Measurements from ENCODE around the gene SLC11A2.

DNA sequence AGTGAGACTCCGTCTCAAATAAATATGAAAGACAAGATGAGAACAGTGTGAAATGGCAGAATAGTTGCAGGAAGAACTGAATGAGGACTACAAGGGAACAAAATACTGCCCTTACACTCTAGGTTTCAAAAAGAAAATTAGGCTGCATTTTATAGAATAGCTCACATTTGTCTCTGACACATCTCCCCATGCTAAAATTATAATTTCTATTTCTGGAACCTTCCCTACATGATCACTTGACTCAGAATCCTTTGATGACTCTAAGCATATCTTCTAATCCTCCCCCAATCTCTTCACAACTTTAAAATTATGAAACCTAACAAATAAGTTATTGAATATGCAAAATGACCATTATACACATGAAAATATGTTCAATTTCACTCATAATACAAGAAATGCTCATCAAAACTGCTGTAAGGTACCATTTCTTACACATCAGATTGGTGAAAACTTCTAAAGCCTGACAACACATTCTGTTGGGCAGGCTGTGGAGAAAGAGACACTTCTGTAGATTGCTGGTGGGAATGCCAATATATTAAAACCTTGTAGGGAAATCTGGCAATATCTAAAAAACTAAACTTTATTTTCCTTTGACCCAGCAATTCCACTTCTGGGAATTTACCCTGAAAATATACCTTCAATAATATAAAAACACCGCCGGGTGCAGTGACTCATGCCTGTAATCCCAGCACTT lies 78.1 kb downstream of the SLC11A2 start:
- TF ChIP-seq, protein P1, sequence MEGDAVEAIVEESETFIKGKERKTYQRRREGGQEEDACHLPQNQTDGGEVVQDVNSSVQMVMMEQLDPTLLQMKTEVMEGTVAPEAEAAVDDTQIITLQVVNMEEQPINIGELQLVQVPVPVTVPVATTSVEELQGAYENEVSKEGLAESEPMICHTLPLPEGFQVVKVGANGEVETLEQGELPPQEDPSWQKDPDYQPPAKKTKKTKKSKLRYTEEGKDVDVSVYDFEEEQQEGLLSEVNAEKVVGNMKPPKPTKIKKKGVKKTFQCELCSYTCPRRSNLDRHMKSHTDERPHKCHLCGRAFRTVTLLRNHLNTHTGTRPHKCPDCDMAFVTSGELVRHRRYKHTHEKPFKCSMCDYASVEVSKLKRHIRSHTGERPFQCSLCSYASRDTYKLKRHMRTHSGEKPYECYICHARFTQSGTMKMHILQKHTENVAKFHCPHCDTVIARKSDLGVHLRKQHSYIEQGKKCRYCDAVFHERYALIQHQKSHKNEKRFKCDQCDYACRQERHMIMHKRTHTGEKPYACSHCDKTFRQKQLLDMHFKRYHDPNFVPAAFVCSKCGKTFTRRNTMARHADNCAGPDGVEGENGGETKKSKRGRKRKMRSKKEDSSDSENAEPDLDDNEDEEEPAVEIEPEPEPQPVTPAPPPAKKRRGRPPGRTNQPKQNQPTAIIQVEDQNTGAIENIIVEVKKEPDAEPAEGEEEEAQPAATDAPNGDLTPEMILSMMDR (conservative IDR thresholded peaks at IDR 0.05; ENCODE audit: low read depth in 2 of 2), result no peak
- TF ChIP-seq CREB1 (CRISPR knock-in tag; IDR thresholded peaks at IDR 0.05; ENCODE audit: low read depth) (no peak), POLR2AphosphoS5 (IDR thresholded peaks at IDR 0.05; ENCODE audit: low read depth) (no peak), EZH2 (IDR thresholded peaks at IDR 0.05; ENCODE audit: low read depth, unreplicated experiment) (no peak), EZH2phosphoT487 (IDR thresholded peaks at IDR 0.05; ENCODE audit: unreplicated experiment) (no peak), JUNB (IDR thresholded peaks at IDR 0.05; ENCODE audit: unreplicated experiment) (no peak)
- TF ChIP-seq, protein P2, sequence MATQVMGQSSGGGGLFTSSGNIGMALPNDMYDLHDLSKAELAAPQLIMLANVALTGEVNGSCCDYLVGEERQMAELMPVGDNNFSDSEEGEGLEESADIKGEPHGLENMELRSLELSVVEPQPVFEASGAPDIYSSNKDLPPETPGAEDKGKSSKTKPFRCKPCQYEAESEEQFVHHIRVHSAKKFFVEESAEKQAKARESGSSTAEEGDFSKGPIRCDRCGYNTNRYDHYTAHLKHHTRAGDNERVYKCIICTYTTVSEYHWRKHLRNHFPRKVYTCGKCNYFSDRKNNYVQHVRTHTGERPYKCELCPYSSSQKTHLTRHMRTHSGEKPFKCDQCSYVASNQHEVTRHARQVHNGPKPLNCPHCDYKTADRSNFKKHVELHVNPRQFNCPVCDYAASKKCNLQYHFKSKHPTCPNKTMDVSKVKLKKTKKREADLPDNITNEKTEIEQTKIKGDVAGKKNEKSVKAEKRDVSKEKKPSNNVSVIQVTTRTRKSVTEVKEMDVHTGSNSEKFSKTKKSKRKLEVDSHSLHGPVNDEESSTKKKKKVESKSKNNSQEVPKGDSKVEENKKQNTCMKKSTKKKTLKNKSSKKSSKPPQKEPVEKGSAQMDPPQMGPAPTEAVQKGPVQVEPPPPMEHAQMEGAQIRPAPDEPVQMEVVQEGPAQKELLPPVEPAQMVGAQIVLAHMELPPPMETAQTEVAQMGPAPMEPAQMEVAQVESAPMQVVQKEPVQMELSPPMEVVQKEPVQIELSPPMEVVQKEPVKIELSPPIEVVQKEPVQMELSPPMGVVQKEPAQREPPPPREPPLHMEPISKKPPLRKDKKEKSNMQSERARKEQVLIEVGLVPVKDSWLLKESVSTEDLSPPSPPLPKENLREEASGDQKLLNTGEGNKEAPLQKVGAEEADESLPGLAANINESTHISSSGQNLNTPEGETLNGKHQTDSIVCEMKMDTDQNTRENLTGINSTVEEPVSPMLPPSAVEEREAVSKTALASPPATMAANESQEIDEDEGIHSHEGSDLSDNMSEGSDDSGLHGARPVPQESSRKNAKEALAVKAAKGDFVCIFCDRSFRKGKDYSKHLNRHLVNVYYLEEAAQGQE (IDR thresholded peaks at IDR 0.05; ENCODE audit: unreplicated experiment), result no peak

Measured in GM23338 (cell line).